SK-N-SH (cell line): ENCODE data around the gene SLCO3A1. TPM values are rescaled to one million over a fixed set of nuclear protein-coding genes. Genes with fewer than 3 reads are reported as not detected.

ENCODE experiments used
- CTCF ChIA-PET: fragments of 300-600, 350-600 bp; formaldehyde crosslinking; extraction: SDS; loops from one replicate; lab custom pipeline; 2021; lab: Yijun Ruan, JAX
- POLR2A ChIA-PET: fragments of 350-600 bp; sonication (Branson Sonifier 250); formaldehyde crosslinking; extraction: SDS; loops from one replicate; lab custom pipeline; 2020; ENCODE audit warnings: antibody characterized with exemption, inconsistent platforms; lab: Yijun Ruan, JAX
- DNase-seq: peaks from one replicate; pipeline ENCODE4 v3.0.0; 2012
- H2AFZ ChIP-seq: fragments of 200-600 bp; sonication (generic); 2 replicates; pipeline ENCODE4 v1.8.1; 2016; ENCODE audit warnings: antibody characterized with exemption, mild to moderate bottlenecking, low read depth
- H3F3A ChIP-seq: fragments of 200-600 bp; sonication (generic); replicated peaks from 2 replicates; pipeline ENCODE3; 2016; ENCODE audit warnings: antibody characterized with exemption, mild to moderate bottlenecking; ENCODE audit not compliant: insufficient read depth
- H3K27ac ChIP-seq, 2 experiments: fragments of 200-500 bp in 1 of 2; fragments of 200-600 bp in 1 of 2; sonication (Bioruptor generic) in 1 of 2; sonication (generic), shearing (Covaris generic) in 1 of 2; 2 replicates each; pipeline versions ENCODE4 v1.5.1 to v1.6.1; 2014 to 2016; ENCODE audit warnings: low read depth in 2 of 2, inconsistent platforms in 1 of 2, low read length in 1 of 2, mild to moderate bottlenecking in 1 of 2, mixed read lengths in 1 of 2
- H3K27me3 ChIP-seq: fragments of 200-600 bp; sonication (generic), shearing (Covaris generic); 2 replicates; pipeline ENCODE4 v1.6.1; 2016; ENCODE audit warnings: mixed run types; ENCODE audit not compliant: insufficient read depth
- H3K36me3 ChIP-seq, 2 experiments: fragments of 200-500 bp in 1 of 2; fragments of 200-600 bp in 1 of 2; sonication (Bioruptor generic) in 1 of 2; sonication (generic) in 1 of 2; replicated peaks in 1 of 2; 2 replicates each; pipeline versions ENCODE3 to v1.5.1; 2014 to 2016; ENCODE audit warnings: low read length in 1 of 2, mild to moderate bottlenecking in 1 of 2; ENCODE audit not compliant: insufficient read depth in 2 of 2, control insufficient read depth in 1 of 2
- H3K4me1 ChIP-seq, 2 experiments: fragments of 200-500 bp in 1 of 2; fragments of 200-600 bp in 1 of 2; sonication (Bioruptor generic) in 1 of 2; sonication (generic), shearing (Covaris generic) in 1 of 2; 2 replicates each; pipeline versions ENCODE4 v1.5.1 to v1.6.1; 2014 to 2016; ENCODE audit warnings: low read depth in 1 of 2, low read length in 1 of 2, mixed run types in 1 of 2; ENCODE audit not compliant: insufficient read depth in 2 of 2, control insufficient read depth in 1 of 2
- H3K4me2 ChIP-seq: fragments of 200-600 bp; sonication (generic), shearing (Covaris generic); 2 replicates; pipeline ENCODE4 v1.6.1; 2017; ENCODE audit warnings: mixed run types
- H3K4me3 ChIP-seq, 2 experiments: fragments of 200-500 bp in 1 of 2; fragments of 200-600 bp in 1 of 2; sonication (Bioruptor generic) in 1 of 2; sonication (generic), shearing (Covaris generic) in 1 of 2; 2 replicates each; pipeline versions ENCODE4 v1.5.1 to v1.8.1; 2014 to 2016; ENCODE audit warnings: low read depth in 2 of 2, inconsistent platforms in 1 of 2, low read length in 1 of 2, mild to moderate bottlenecking in 1 of 2, mixed read lengths in 1 of 2, moderate library complexity in 1 of 2
- H3K79me2 ChIP-seq: fragments of 200-600 bp; sonication (generic); 2 replicates; pipeline ENCODE4 v1.8.1; 2017; ENCODE audit warnings: mild to moderate bottlenecking; ENCODE audit not compliant: insufficient read depth
- H3K9ac ChIP-seq: fragments of 200-600 bp; sonication (generic); 2 replicates; pipeline ENCODE4 v1.6.1; 2017; ENCODE audit warnings: mixed run types
- H3K9me2 ChIP-seq: fragments of 200-600 bp; sonication (generic); 2 replicates; pipeline ENCODE4 v1.6.1; 2017; ENCODE audit warnings: mixed run types
- H3K9me3 ChIP-seq: fragments of 200-600 bp; sonication (generic); 2 replicates; pipeline ENCODE4 v1.6.1; 2017; ENCODE audit warnings: mixed run types, mild to moderate bottlenecking, moderate library complexity
- H4K20me1 ChIP-seq: fragments of 200-600 bp; sonication (generic); 2 replicates; pipeline ENCODE4 v1.6.1; 2017; ENCODE audit warnings: mild to moderate bottlenecking, mixed run types; ENCODE audit not compliant: insufficient read depth
- EP300 ChIP-seq, 2 experiments: IDR thresholded peaks; 2 replicates each; pipeline versions ENCODE4 v1.4.0 to v1.6.1; 2012; ENCODE audit warnings: borderline replicate concordance in 1 of 2, low read depth in 1 of 2, low read length in 1 of 2
- EZH2phosphoT487 ChIP-seq: fragments of 200-600 bp; sonication (generic); IDR thresholded peaks from 2 replicates; pipeline ENCODE4 v1.6.1; 2017; ENCODE audit warnings: low read depth, mixed run types, mild to moderate bottlenecking, antibody characterized with exemption, moderate library complexity, borderline replicate concordance
- FOSL2 ChIP-seq: IDR thresholded peaks from 2 replicates; pipeline ENCODE4 v1.4.0; 2012; ENCODE audit warnings: low read depth, mild to moderate bottlenecking, moderate library complexity, borderline replicate concordance
- NFIC ChIP-seq: IDR thresholded peaks from 2 replicates; pipeline ENCODE4 v1.4.0; 2012; ENCODE audit warnings: borderline replicate concordance
- POLR2AphosphoS5 ChIP-seq: IDR thresholded peaks from 2 replicates; pipeline ENCODE4 v1.6.1; 2012; ENCODE audit warnings: low read depth, low read length
- RCOR1 ChIP-seq: fragments of 150-350 bp; IDR thresholded peaks from 2 replicates; pipeline ENCODE4 v1.6.1; 2017; ENCODE audit warnings: antibody characterized with exemption, low read length
- SMC3 ChIP-seq: IDR thresholded peaks from 2 replicates; pipeline ENCODE4 v1.6.1; 2012; ENCODE audit warnings: low read depth, low read length, improper control_type of control experiment
- TCF12 ChIP-seq: IDR thresholded peaks from 2 replicates; pipeline ENCODE4 v1.4.0; 2012
- USF1 ChIP-seq: IDR thresholded peaks from 2 replicates; pipeline ENCODE4 v1.4.0; 2012; ENCODE audit warnings: low read depth, borderline replicate concordance
- YY1 ChIP-seq: IDR thresholded peaks from 2 replicates; pipeline ENCODE4 v1.4.0; 2012; ENCODE audit warnings: low read depth, mild to moderate bottlenecking
- WGBS: methylation state at CpG from one replicate; pipeline ENCODE4 v1.1.6; 2017; ENCODE audit warnings: low lambda C conversion rate; 5-methylcytosine and 5-hydroxymethylcytosine counted together
- polyA plus RNA-seq, 3 experiments: library from polyadenylated mRNA; depleted of rRNA; stranded (reverse); fragments of >200 nt; gene quantifications; 2 replicates each; pipeline ENCODE4 v1.2.3, GENCODE V29; 2012
- TF ChIP-seq, protein P1 (sequence below): IDR thresholded peaks from 2 replicates; pipeline ENCODE4; 2012
- TF ChIP-seq, protein P2 (sequence below): IDR thresholded peaks from 2 replicates; pipeline ENCODE4 v1.4.0; 2012; ENCODE audit warnings: low read depth, borderline replicate concordance

The SLCO3A1 gene
- polyA plus RNA-seq, 1 of the 3 experiments (the other 2 are of a cell fraction) = 19.7 TPM

DNA sequence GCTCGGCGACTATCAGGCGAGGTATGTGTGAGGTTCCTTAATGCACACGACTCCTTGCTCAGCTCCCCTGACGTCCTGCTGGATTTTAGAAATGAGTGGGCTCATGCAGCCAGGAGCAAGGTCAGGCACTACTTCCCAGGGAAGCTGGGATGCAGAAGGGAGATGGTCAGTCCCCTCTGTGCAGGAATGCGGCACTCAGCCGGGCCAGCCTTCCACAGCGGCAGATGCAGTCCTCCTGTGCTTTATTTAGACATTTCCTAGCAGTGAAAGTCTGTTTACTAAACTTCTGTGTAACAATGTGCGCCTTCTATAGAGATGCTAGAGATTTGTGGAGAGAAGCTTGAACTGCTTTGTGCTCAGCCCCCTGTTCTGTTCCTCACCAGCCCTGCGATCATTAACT, 252.1 kb downstream of the SLCO3A1 start:
- Histone ChIP-seq H3F3A (no peaks in the 10 kb centered on the region), H3K27me3 (no peaks in the 10 kb centered on the region), H3K36me3 (peaks cover 0 to 4% of the 10 kb centered on the region in 2 experiments), H4K20me1 (no peaks in the 10 kb centered on the region), H3K27ac (no peak overlapping the region), H3K9ac (no peak overlapping the region), H3K9me3 (no peaks in the 10 kb centered on the region), H2AFZ (no peak overlapping the region), H3K4me3 (no peak overlapping the region), H3K9me2 (no peaks in the 10 kb centered on the region), H3K4me1 (no peaks in the 10 kb centered on the region; a peak in 1 of 4 replicates), H3K79me2 (no peaks in the 10 kb centered on the region), H3K4me2 (no peak overlapping the region)
- ChIA-PET POLR2A (no interaction called here), CTCF (interaction anchor here (0.8 to 1.2 kb wide), 5 partner anchors 9 to 609 kb away, joined by 3 read pairs; no protein-coding TSS in a partner anchor)
- WGBS = 89% methylated on average over 7 of the region's 10 CpGs
- no peak for DNase-seq
- TF ChIP-seq RCOR1 (no peak), NFIC (no peak), EP300 (IDR thresholded peaks at IDR 0.05; ENCODE audit: borderline replicate concordance in 1 of 2, low read depth in 1 of 2, low read length in 1 of 2) (no peak), USF1 (no peak)
- TF ChIP-seq, protein P1, sequence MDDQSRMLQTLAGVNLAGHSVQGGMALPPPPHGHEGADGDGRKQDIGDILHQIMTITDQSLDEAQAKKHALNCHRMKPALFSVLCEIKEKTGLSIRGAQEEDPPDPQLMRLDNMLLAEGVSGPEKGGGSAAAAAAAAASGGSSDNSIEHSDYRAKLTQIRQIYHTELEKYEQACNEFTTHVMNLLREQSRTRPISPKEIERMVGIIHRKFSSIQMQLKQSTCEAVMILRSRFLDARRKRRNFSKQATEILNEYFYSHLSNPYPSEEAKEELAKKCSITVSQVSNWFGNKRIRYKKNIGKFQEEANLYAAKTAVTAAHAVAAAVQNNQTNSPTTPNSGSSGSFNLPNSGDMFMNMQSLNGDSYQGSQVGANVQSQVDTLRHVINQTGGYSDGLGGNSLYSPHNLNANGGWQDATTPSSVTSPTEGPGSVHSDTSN = no peak

DNA sequence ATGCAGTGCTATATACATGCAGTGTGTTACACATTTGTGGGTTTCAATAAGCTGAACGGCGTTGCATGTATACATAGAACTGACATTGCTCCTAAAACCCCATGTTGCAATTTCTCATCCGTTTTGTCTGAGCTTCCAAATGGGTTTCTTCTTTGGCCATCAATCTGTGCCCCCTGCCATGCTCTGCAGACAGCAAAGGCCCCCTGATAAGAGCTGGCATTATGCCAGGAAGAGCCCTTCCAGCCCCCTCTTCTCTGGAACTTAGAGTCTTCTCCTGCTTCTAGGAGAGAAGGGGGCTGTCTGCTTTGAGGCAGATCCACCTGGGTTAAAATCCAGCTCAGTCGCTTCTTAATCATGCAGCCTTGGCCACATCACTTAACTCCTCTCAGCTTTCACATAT, 254.0 kb downstream of the SLCO3A1 start:
- H3K27me3 ChIP-seq = no peaks in the 10 kb centered on the region
- no peak overlapping the region for H3K9ac ChIP-seq
- H3K79me2 ChIP-seq = no peaks in the 10 kb centered on the region
- no peaks in the 10 kb centered on the region for H3K9me3 ChIP-seq
- H3K9me2 ChIP-seq = no peaks in the 10 kb centered on the region
- 93% methylated on average over 4 of the region's 4 CpGs for WGBS
- H3K4me3 ChIP-seq = no peak overlapping the region
- ChIA-PET POLR2A (no interaction called here), CTCF (interaction anchor here (0.7 to 2.3 kb wide), 4 partner anchors 10 to 607 kb away, joined by 3 to 19 read pairs (median 4); no protein-coding TSS in a partner anchor)
- peaks cover 0 to 4% of the 10 kb centered on the region in 2 experiments for H3K36me3 ChIP-seq
- H4K20me1 ChIP-seq = no peaks in the 10 kb centered on the region
- no peak for DNase-seq
- no peak overlapping the region for H3K27ac ChIP-seq
- H2AFZ ChIP-seq = no peak overlapping the region
- H3K4me1 ChIP-seq = peaks cover 0 to 3% of the 10 kb centered on the region in 2 experiments; a peak in 1 of 4 replicates
- H3K4me2 ChIP-seq = no peak overlapping the region
- H3F3A ChIP-seq = peaks cover 2% of the 10 kb centered on the region
- TF ChIP-seq NFIC = 0 out of 2 replicates have a peak, but pooled peaks have one; percentile 13
- no peak for TF ChIP-seq TCF12

- H3K4me2 ChIP-seq = no peak overlapping the region
- H3K27me3 ChIP-seq = no peaks in the 10 kb centered on the region
- no peak for DNase-seq
- ChIA-PET CTCF (interaction anchor here (0.8 to 1.0 kb wide), 2 partner anchors 18 to 605 kb away, joined by 3 to 4 read pairs; no protein-coding TSS in a partner anchor), POLR2A (no interaction called here)
- no peaks in the 10 kb centered on the region for H3K9me2 ChIP-seq
- no peaks in the 10 kb centered on the region for H4K20me1 ChIP-seq
- peaks cover 0 to 3% of the 10 kb centered on the region in 2 experiments; a peak in 1 of 4 replicates for H3K4me1 ChIP-seq
- 87% methylated on average over 10 of the region's 11 CpGs for WGBS
- H3K36me3 ChIP-seq = peaks cover 0 to 4% of the 10 kb centered on the region in 2 experiments
- H3K27ac ChIP-seq = no peak overlapping the region
- H2AFZ ChIP-seq = no peak overlapping the region
- H3F3A ChIP-seq = peaks cover 2% of the 10 kb centered on the region
- H3K9ac ChIP-seq = no peak overlapping the region
- H3K9me3 ChIP-seq = no peaks in the 10 kb centered on the region
- no peaks in the 10 kb centered on the region for H3K79me2 ChIP-seq
- H3K4me3 ChIP-seq = no peak overlapping the region
- no peak for TF ChIP-seq POLR2AphosphoS5
- no peak for TF ChIP-seq SMC3
- no peak for TF ChIP-seq EZH2phosphoT487
- TF ChIP-seq FOSL2 = no peak
- TF ChIP-seq, protein P2, sequence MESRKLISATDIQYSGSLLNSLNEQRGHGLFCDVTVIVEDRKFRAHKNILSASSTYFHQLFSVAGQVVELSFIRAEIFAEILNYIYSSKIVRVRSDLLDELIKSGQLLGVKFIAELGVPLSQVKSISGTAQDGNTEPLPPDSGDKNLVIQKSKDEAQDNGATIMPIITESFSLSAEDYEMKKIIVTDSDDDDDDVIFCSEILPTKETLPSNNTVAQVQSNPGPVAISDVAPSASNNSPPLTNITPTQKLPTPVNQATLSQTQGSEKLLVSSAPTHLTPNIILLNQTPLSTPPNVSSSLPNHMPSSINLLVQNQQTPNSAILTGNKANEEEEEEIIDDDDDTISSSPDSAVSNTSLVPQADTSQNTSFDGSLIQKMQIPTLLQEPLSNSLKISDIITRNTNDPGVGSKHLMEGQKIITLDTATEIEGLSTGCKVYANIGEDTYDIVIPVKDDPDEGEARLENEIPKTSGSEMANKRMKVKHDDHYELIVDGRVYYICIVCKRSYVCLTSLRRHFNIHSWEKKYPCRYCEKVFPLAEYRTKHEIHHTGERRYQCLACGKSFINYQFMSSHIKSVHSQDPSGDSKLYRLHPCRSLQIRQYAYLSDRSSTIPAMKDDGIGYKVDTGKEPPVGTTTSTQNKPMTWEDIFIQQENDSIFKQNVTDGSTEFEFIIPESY = no peak
- TF ChIP-seq YY1 = no peak
- TF ChIP-seq, all 33 proteins: peak for 0
Measured at GRCh38 chr15:92109191-92109873, 255.8 kb downstream of the SLCO3A1 start.
